ENCODE measurements around the gene LKAAEAR1. TPM values are rescaled to one million over a fixed set of nuclear protein-coding genes. Genes with fewer than 3 reads are reported as not detected.

LKAAEAR1 gene
- not detected in 2 replicates for total RNA-seq

GRCh38 chr20:64083804-64084684 is at the start of gene LKAAEAR1:
LKAAEAR1 (minus strand) TSS chr20:64084398; CDS start chr20:64084219, 179 bp downstream.

GRCh38 chr20:64106981-64107735 is 23.0 kb upstream of the LKAAEAR1 start, which contains the start of gene NPBWR2:
NPBWR2 (minus strand) TSS chr20:64107565; CDS start chr20:64106831, 734 bp downstream.

GRCh38 chr20:64080013-64080812 is 4.0 kb downstream of the LKAAEAR1 start, which contains the start of gene OPRL1:
OPRL1 (plus strand) TSS chr20:64080082; CDS start chr20:64092721, 12,639 bp downstream.

GRCh38 chr20:64079273-64080012 is 4.8 kb downstream of the LKAAEAR1 start, which contains the start of gene RGS19:
RGS19 (minus strand) TSS chr20:64079518; CDS start chr20:64076886, 2,632 bp downstream.

GRCh38 chr20:64062596-64063388 is 21.4 kb downstream of the LKAAEAR1 start, which contains the start of gene TCEA2:
TCEA2 (plus strand) TSS chr20:64063198; CDS start chr20:64063313, 115 bp downstream.

GRCh38 chr20:64049060-64049877 is 34.9 kb downstream of the LKAAEAR1 start, which contains the start of gene SOX18:
SOX18 (minus strand) TSS chr20:64049639; CDS start chr20:64049516, 123 bp downstream.

GRCh38 chr20:64035933-64036345 is 48.3 kb downstream of the LKAAEAR1 start, which contains the start of gene C20orf204:
C20orf204 (plus strand) TSS chr20:64036182; CDS start chr20:64036324, 142 bp downstream.

Other genes with a start within 250 kb of the LKAAEAR1 start
- 0.09 TPM in 1 of 2 replicates, not detected in the other for gene ABHD16B, start 222.9 kb downstream of the LKAAEAR1 start, total RNA-seq
- gene TPD52L2, start 219.1 kb downstream of the LKAAEAR1 start, total RNA-seq, result 127 and 187 TPM in 2 replicates
- 79.7 and 83.4 TPM in 2 replicates for gene DNAJC5, start 189.3 kb downstream of the LKAAEAR1 start, total RNA-seq
- 15.7 and 22.6 TPM in 2 replicates for gene UCKL1, start 128.0 kb downstream of the LKAAEAR1 start, total RNA-seq
- 6.2 and 10.6 TPM in 2 replicates for gene ZNF512B, start 114.5 kb downstream of the LKAAEAR1 start, total RNA-seq
- gene SAMD10, start 104.8 kb downstream of the LKAAEAR1 start, total RNA-seq, result 0.30 and 2.4 TPM in 2 replicates
- gene PRPF6, start 103.3 kb downstream of the LKAAEAR1 start, total RNA-seq, result 58.2 and 72.9 TPM in 2 replicates
- gene C20orf204, start 48.2 kb downstream of the LKAAEAR1 start, total RNA-seq, result 0.88 and 0.89 TPM in 2 replicates
- under 0.01 TPM in 1 of 2 replicates, not detected in the other for gene SOX18, start 34.8 kb downstream of the LKAAEAR1 start, total RNA-seq
- gene TCEA2, start 21.2 kb downstream of the LKAAEAR1 start, total RNA-seq, result 27.2 and 35.3 TPM in 2 replicates
- gene RGS19, start 4.9 kb downstream of the LKAAEAR1 start, total RNA-seq, result 14.0 and 16.0 TPM in 2 replicates
- gene OPRL1, start 4.3 kb downstream of the LKAAEAR1 start, total RNA-seq, result 3.0 TPM in 2 replicates
- not detected in 2 replicates for gene NPBWR2, start 23.2 kb upstream of the LKAAEAR1 start, total RNA-seq
- not detected in 2 replicates for gene MYT1, start 80.1 kb upstream of the LKAAEAR1 start, total RNA-seq
- 41.2 and 42.5 TPM in 2 replicates for gene PCMTD2, start 171.3 kb upstream of the LKAAEAR1 start, total RNA-seq

Measured in smooth muscle cell of the umbilical artery (primary cell).